Activated CD4-positive, CD25-positive, alpha-beta regulatory T cell treated with anti-CD3 and anti-CD28 coated beads, Interleukin-2, amount 50 U/mL, for 16 hours (primary cell): Measurements from ENCODE around the gene UBXN2A.
A peak's percentile ranks its signal among the peaks of the same experiment; 100 is the strongest.

ENCODE experiments used
- DNase-seq: peaks from one replicate; pipeline ENCODE4 v3.0.0-alpha.2; 2020; ENCODE audit warnings: low read depth, low spot score

Gene UBXN2A

GRCh38 chr2:23939987-23940717, at the start of gene UBXN2A:
Gene UBXN2A (plus strand): TSS chr2:23940463. CDS start chr2:23958315, 17,852 bp downstream.
- peak; percentile 47 for DNase-seq

- no peak for DNase-seq
Measured at GRCh38 chr2:23900133-23900532, 40.1 kb upstream of the UBXN2A start.

- no peak for DNase-seq
Measured at GRCh38 chr2:23900541-23901322, 39.5 kb upstream of the UBXN2A start.

- DNase-seq, result no peak
Measured at GRCh38 chr2:23901966-23902846, 38.1 kb upstream of the UBXN2A start.

- DNase-seq, result no peak
Measured at GRCh38 chr2:23903034-23903433, 37.2 kb upstream of the UBXN2A start.

GRCh38 chr2:23904215-23904614, 36.0 kb upstream of the UBXN2A start:
- DNase-seq, result no peak

GRCh38 chr2:23904692-23905091, 35.6 kb upstream of the UBXN2A start:
- DNase-seq, result no peak

- no peak for DNase-seq
Measured at GRCh38 chr2:23905155-23905554, 35.1 kb upstream of the UBXN2A start.

GRCh38 chr2:23912054-23912453, 28.2 kb upstream of the UBXN2A start:
- no peak for DNase-seq

- no peak for DNase-seq
Measured at GRCh38 chr2:23915327-23915726, 24.9 kb upstream of the UBXN2A start.

- DNase-seq, result no peak
Measured at GRCh38 chr2:23916727-23917405, 23.4 kb upstream of the UBXN2A start.

GRCh38 chr2:23918837-23919489, 21.3 kb upstream of the UBXN2A start:
- no peak for DNase-seq

GRCh38 chr2:23924589-23925359, 15.5 kb upstream of the UBXN2A start:
- DNase-seq, result no peak

GRCh38 chr2:23925702-23926289, 14.5 kb upstream of the UBXN2A start:
- DNase-seq, result peak; percentile 28

- DNase-seq, result no peak
Measured at GRCh38 chr2:23926290-23926749, 13.9 kb upstream of the UBXN2A start.

- peak; percentile 81 for DNase-seq
Measured at GRCh38 chr2:23926750-23927571, 13.3 kb upstream of the UBXN2A start, which contains the start of gene ATAD2B. Gene ATAD2B (minus strand): TSS chr2:23927123. CDS start chr2:23926770, 353 bp downstream.

GRCh38 chr2:23934259-23934658, 6.0 kb upstream of the UBXN2A start:
- no peak for DNase-seq
